ENCODE data around the gene KIF12. TPM values are rescaled to one million over a fixed set of nuclear protein-coding genes. Genes with fewer than 3 reads are reported as not detected.

The KIF12 gene
- total RNA-seq, 4 donors from 2014 or later, result 1.5 to 5.4 (median 2.7) TPM

DNA sequence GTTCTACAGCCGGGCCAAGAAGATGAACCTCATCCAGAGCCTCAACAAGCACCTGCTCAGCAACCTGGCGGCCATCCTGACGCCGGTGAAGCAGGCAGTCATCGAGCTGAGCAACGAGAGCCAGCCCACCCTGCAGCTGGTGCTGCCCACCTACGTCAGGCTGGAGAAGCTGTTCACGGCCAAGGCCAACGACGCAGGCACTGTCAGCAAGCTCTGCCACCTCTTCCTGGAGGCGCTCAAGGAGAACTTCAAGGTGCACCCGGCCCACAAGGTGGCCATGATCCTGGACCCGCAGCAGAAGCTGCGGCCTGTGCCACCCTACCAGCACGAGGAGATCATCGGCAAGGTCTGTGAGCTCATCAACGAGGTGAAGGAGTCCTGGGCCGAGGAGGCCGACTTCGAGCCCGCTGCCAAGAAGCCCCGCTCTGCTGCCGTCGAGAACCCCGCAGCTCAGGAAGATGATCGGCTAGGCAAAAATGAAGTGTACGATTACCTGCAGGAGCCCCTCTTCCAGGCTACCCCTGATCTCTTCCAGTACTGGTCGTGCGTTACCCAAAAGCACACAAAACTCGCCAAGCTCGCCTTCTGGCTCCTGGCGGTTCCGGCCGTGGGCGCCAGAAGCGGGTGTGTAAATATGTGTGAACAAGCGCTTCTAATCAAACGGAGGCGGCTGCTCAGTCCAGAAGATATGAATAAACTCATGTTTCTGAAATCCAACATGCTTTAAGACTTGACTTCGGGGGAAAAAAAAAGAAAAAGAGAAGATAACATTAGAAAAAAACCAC is 49.5 kb downstream of the KIF12 start:
- intact Hi-C loops (cut with DNase I; ENCODE audit: low total_unique reads), result no loop called here

DNA sequence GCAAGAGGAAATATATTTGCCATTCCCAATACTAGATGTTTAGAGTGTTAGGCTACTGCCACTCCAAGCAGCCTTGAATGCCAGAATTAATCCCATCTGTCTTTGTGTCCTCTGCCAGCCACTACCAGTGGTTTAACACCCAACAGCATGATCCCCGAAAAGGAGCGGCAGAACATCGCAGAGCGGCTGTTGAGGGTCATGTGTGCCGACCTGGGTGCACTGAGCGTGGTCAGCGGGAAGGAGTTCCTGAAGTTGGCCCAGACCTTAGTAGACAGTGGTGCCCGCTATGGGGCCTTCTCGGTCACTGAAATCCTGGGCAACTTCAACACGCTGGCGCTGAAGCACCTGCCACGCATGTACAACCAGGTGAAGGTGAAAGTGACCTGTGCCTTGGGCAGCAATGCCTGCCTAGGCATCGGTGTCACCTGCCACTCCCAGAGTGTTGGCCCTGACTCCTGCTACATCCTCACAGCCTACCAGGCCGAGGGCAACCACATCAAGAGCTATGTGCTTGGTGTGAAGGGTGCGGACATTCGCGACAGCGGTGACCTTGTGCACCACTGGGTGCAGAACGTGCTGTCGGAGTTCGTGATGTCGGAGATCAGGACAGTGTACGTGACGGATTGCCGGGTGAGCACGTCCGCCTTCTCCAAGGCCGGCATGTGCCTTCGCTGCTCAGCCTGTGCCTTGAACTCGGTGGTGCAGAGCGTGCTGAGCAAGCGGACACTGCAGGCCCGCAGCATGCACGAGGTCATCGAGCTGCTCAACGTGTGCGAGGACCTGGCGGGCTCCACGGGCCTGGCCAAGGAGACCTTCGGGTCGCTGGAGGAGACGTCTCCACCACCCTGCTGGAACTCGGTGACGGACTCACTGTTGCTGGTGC is 50.3 kb downstream of the KIF12 start:
- DNase-seq, result no peak
- no peak for TF ChIP-seq POLR2A (IDR thresholded peaks at IDR 0.05)
- TF ChIP-seq, protein P1, sequence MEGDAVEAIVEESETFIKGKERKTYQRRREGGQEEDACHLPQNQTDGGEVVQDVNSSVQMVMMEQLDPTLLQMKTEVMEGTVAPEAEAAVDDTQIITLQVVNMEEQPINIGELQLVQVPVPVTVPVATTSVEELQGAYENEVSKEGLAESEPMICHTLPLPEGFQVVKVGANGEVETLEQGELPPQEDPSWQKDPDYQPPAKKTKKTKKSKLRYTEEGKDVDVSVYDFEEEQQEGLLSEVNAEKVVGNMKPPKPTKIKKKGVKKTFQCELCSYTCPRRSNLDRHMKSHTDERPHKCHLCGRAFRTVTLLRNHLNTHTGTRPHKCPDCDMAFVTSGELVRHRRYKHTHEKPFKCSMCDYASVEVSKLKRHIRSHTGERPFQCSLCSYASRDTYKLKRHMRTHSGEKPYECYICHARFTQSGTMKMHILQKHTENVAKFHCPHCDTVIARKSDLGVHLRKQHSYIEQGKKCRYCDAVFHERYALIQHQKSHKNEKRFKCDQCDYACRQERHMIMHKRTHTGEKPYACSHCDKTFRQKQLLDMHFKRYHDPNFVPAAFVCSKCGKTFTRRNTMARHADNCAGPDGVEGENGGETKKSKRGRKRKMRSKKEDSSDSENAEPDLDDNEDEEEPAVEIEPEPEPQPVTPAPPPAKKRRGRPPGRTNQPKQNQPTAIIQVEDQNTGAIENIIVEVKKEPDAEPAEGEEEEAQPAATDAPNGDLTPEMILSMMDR (IDR thresholded peaks at IDR 0.05), result no peak
- Histone ChIP-seq H3K9me3 (peaks cover 0 to 12% of the 10 kb centered on the region in 2 donors), H3K4me3 (no peak overlapping the region), H3K36me3 (no peaks in the 10 kb centered on the region), H3K27me3 (no peaks in the 10 kb centered on the region), H3K4me1 (no peaks in the 10 kb centered on the region), H3K27ac (no peak overlapping the region)
- intact Hi-C loops (cut with DNase I; ENCODE audit: low total_unique reads), result no loop called here

More for the DNA sequence above, 49.5 kb downstream of the KIF12 start:
- no peak for DNase-seq
- TF ChIP-seq, protein P1 (IDR thresholded peaks at IDR 0.05), result no peak
- TF ChIP-seq POLR2A (IDR thresholded peaks at IDR 0.05), result no peak
- Histone ChIP-seq H3K4me1 (no peaks in the 10 kb centered on the region), H3K27me3 (no peaks in the 10 kb centered on the region), H3K27ac (no peak overlapping the region), H3K9me3 (peaks cover 0 to 5% of the 10 kb centered on the region in 2 donors), H3K36me3 (no peaks in the 10 kb centered on the region), H3K4me3 (no peak overlapping the region)

DNA sequence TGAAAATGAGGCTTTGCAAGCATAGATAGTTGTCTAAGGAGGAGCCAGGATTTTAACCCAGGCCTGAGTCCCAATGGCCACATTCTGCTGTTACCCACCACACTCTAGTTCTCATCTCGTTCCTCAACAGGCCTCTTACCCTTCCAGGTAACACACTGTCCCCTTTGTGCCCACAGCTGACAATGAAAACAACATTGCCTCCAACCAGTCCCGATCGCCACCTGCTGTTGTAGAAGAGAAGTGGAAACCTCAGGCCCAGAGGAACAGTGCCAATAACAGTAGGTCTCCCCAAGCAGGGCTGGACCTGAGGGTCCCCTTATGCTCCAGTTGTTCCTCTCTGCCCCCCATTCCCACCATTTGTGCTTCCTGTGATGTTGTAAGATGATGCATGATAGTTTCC is 51.4 kb downstream of the KIF12 start:
- no peaks in the 10 kb centered on the region for H3K27me3 ChIP-seq
- TF ChIP-seq, protein P1 (IDR thresholded peaks at IDR 0.05), result no peak
- no peak for TF ChIP-seq POLR2A (IDR thresholded peaks at IDR 0.05)
- H3K9me3 ChIP-seq, result peaks cover 0 to 16% of the 10 kb centered on the region in 2 donors
- H3K36me3 ChIP-seq, result no peaks in the 10 kb centered on the region
- no peaks in the 10 kb centered on the region for H3K4me1 ChIP-seq
- DNase-seq, result no peak
- H3K27ac ChIP-seq, result no peak overlapping the region
- H3K4me3 ChIP-seq, result no peak overlapping the region
- intact Hi-C loops (cut with DNase I; ENCODE audit: low total_unique reads), result no loop called here

DNA sequence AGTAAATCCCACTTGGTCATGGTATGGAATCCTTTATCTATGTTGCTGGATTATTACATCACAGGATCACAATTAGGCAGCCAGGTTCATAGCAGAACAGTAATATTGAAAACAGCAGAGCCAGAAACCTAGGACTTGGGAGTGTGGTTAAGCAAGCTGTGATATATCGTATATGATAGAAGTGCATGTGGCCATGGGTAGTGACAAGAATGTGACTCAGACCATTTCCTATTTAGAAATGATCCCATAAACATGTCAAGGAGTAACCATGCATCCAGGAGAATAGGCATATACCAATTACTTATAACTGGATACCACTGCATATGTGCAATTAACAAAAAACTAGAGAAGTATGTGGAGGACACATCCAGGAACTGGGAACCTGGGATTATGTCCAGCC is 52.2 kb downstream of the KIF12 start:
- Histone ChIP-seq H3K27me3 (no peaks in the 10 kb centered on the region), H3K27ac (no peak overlapping the region), H3K36me3 (no peaks in the 10 kb centered on the region), H3K4me3 (no peak overlapping the region), H3K4me1 (no peaks in the 10 kb centered on the region), H3K9me3 (peaks cover 0 to 16% of the 10 kb centered on the region in 2 donors)
- TF ChIP-seq, protein P1 (IDR thresholded peaks at IDR 0.05), result no peak
- no peak for TF ChIP-seq POLR2A (IDR thresholded peaks at IDR 0.05)
- DNase-seq, result no peak
- intact Hi-C loops (cut with DNase I; ENCODE audit: low total_unique reads), result no loop called here
